Stimulated activated naive CD4-positive, alpha-beta T cell (primary cell): ENCODE measurements around the gene STPG4.
"Not testable (repeated sequence)": the region's sequence is repeated elsewhere in the genome, so short reads cannot be mapped to it uniquely, and the experiment has no call there.

ENCODE experiments used
- DNase-seq, 6 experiments: peaks; one replicate each; lab custom pipeline; 2025; lab: John Stamatoyannopoulos, UW

STPG4 gene

DNA sequence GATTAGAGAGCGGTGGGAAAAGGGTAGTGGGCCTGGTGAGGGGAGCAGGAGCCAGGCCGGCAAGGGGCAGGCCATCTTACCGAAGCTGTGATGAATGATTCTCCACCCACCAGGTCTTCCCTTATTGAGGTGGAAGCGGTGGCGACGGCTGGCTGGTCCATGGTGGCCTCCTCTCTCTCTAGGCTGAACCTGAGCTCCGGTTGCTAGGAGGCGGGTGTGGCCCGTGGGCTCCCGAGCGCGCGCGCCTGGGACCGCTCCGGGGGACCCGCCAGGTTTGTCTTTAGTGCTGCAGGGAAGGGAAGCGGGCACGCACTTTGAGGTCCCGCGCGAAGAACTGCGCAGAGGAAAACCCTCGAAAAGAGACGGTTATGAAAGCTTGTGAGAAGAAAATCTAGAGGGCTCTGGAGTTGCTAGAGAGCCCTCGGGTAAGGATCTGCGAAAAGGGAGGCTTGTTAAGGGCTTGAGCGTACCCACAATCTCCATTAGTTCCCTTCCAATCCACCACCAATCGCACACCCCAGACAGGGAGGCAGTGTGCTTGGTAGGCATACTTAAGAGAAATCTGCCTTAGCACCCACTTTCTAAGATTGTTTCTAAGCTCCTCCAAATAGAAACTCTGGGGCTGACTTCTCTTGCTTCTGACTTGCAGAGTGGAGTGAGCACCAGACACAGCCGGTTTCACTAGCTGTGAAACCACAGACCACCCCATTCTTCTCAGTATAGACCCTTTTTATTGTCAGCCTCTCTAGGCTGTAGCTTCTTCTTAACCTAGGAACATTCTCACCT is at the start of gene STPG4:
Gene STPG4, minus strand, starts transcription at position 218 of the 786 bp plus-strand sequence. Its CDS starts 57 bp downstream, at position 161.
- DNase-seq, result no peak

GRCh38 chr2:47204691-47205090 is 49.6 kb upstream of the STPG4 start:
- no peak for DNase-seq

- DNase-seq, result no peak
These were observed 48.9 kb upstream of the STPG4 start for GRCh38 chr2:47203995-47204394.

DNA sequence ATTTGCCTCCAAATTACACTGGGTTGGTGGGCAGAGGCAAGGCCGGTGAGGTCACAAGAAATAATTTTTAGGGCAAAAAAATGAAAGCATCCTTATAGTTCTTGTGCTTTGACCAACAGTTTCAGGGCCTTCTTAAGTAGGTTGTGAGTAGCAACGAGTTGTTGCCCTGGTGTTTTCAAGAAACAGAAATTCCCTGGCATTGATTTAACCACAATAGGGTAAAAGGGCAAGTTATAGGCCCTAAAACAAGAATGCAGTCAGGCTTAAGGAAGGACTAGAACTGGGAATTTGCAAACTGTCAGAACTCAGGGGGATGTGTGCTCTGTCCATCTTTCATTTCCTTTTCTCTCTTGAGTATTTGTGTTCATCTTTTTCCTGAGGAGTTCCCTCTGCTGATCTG is 46.1 kb upstream of the STPG4 start:
- no peak for DNase-seq

- no peak for DNase-seq
These were observed 43.9 kb upstream of the STPG4 start for GRCh38 chr2:47198985-47199451.

GRCh38 chr2:47196499-47196898 is 41.4 kb upstream of the STPG4 start:
- DNase-seq, result no peak

DNA sequence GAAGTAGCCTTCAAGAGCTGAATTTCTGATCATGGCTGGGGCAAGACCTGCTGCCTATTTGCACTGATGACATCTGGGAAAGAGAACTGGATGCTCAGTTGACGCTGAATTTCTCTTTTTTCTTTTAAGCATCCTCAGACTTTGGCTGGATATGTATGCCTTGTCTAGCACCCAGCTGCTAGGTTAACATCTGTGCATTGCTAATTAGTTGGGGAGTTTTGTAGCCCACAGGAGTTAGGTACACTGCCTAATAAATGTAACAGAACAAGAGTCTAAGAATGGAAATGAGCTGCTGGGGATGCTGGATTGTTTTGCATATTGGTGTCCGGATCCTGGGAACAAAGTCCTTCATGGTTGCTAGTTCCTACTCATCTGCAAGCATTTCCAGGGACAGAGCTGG is 40.9 kb upstream of the STPG4 start:
- no peak for DNase-seq

DNA sequence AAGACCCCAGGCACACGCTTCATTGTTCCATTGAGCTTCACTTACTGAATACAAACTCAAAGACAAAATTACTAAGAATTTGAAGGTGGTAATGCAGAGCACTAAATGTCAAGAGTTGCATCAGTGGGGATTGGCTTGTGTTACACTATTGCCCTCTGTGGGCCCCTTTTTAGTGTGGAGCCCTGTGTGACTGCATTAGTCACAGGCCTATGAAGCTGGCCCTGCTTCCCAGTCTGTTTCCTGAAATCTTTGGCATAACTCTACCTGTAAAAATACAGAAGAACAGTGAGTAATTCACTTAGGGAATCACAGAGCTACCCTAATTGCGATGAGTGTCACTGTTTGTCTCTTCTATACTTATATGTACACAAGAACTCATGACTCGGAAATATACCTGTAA is 40.0 kb upstream of the STPG4 start:
- DNase-seq, result no peak

GRCh38 chr2:47194410-47194809 is 39.3 kb upstream of the STPG4 start:
- DNase-seq, result no peak

GRCh38 chr2:47193607-47194006 is 38.5 kb upstream of the STPG4 start:
- no peak for DNase-seq

GRCh38 chr2:47190188-47190881 is 35.2 kb upstream of the STPG4 start:
- DNase-seq, result no peak

GRCh38 chr2:47189635-47190034 is 34.5 kb upstream of the STPG4 start:
- no peak for DNase-seq

DNA sequence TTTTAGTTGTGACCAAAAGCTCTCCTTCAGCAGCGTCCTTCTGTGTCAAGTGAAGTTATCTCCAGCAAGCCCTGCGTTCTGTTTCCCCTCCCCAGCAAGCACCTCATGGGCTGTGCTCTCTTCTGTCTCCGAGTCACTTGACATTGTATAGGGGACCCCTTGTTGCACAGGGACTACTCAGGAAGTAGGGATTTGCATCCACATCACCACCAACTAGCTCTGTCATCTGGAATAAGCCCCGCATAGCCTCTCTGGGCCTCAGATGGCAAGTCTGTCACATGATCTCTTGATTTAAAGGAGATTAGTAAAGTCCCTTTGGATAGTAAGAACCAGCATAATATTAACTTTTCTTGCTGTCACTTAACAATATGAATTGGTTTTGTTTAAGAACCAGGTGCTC is 32.0 kb upstream of the STPG4 start:
- no peak for DNase-seq

GRCh38 chr2:47186351-47186750 is 31.2 kb upstream of the STPG4 start:
- no peak for DNase-seq

DNA sequence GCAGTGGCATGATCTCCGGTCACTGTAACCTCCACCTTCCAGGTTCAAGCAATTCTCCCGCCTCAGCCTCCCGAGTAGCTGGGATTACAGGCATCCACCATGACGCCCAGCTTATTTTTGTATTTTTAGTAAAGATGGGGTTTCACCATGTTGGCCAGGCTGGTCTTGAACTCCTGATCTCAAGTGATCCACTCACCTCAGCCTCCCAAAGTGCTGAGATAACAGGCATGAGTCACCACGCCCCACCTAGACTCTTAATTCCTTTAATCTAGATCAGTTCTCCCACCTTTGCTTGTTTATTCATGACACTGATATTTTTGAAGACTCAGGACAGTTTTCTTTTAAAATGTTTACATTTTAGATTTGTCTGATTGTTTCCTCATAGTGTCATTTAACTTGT is 30.0 kb upstream of the STPG4 start:
- not testable (repeated sequence) for DNase-seq

GRCh38 chr2:47181176-47181575 is 26.1 kb upstream of the STPG4 start:
- DNase-seq, result no peak

DNA sequence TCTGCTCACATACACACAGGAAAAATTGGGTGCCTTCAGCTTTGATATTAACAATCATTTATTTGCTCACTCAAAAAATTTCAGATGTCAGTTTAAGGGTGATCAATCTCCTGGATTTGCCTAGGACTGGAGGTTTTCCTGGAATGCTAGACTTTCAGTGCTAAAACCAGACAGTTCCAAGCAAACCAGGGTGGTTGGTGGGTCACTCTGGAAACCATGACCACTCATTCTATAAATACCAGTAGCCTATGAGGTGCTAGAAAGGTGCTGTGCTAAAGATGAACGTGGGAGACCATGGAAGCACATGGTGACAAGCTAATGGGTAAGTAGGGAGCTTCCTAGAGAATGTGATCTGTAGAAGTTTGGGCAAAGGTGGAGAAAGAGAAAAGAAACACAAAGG is 25.4 kb upstream of the STPG4 start:
- DNase-seq, result no peak

GRCh38 chr2:47179388-47179787 is 24.3 kb upstream of the STPG4 start:
- DNase-seq, result no peak

DNA sequence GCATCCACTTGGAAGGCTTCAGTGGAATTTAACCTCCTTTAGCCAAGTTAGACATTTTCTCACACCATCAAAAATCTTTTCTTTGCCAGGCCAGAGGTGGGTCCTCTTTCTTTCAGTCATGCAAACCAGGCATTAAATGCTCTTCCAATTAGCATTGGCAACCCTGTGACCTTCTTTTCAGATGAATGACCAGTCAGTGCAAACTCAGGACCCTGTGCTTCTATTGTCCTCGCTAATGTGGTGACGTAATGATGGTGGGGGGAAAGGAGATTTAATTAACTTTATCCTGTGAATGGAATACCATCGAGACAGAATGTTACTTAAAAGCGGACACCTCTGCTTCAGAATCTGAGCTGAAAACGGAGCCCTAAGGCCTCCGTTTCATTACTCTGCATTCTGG is 23.2 kb upstream of the STPG4 start:
- no peak for DNase-seq

DNA sequence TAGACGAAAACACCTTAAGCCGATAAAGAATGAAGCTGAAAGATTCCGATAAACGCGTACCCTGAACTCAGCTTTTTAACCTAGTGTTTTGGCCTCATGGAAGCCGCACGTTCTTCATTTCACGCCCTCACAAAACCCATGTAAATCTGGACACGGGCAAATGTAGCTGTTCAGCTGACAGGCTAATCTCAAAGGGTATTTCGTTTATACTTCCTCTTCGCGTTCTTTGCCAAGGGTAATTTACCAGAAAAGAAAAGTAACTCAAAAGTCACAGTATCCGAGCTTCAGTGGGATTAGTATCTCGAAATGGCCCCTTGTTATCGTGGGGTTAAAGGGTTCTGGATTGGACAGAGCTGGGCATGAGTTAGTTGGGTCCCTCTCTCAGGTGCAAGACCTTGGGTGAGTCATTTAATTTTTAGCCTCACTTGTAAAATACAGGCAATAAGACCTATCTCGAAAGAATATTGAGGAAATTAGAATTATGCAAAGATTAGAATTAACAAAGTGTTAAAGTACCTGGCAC is 22.0 kb upstream of the STPG4 start:
- DNase-seq, result no peak

GRCh38 chr2:47174733-47175361 is 19.7 kb upstream of the STPG4 start:
- DNase-seq, result peak in 5 of 6 experiments; percentile 15 to 35 (median 18)

GRCh38 chr2:47173986-47174732 is 19.1 kb upstream of the STPG4 start:
- peak in 1 of 6 experiments; percentile 28 for DNase-seq
